Endothelial cell of umbilical vein (primary cell): Measurements from ENCODE around the gene SYNE1. TPM values are rescaled to one million over a fixed set of nuclear protein-coding genes. Genes with fewer than 3 reads are reported as not detected.

Experiments
- BruUV-seq: library from RNA; stranded (reverse); fragments of 400-500 nt; replicated peaks from 2 replicates; lab custom pipeline; 2021; lab: Mats Ljungman, UMichigan
- CTCF ChIA-PET: fragments of 300-600, 350-600 bp; sonication (Branson Sonifier 250); formaldehyde crosslinking; loops from one replicate; lab custom pipeline; 2021; ENCODE audit warnings: antibody characterized with exemption, inconsistent platforms; lab: Charles Lee
- POLR2A ChIA-PET: fragments of 300-600, 350-600 bp; sonication (Branson Sonifier 250); formaldehyde crosslinking; loops from one replicate; lab custom pipeline; 2021; ENCODE audit warnings: antibody characterized with exemption, inconsistent platforms; lab: Charles Lee
- DNase-seq: peaks from one replicate; pipeline ENCODE4 v3.0.0-alpha.2; 2011; ENCODE audit warnings: low read depth, low spot score
- FAIRE-seq: peaks from 2 replicates; lab custom pipeline; 2011; peaks lifted over from hg19 to GRCh38; lab: Jason Lieb, UNC
- H2AFZ ChIP-seq: 2 replicates; pipeline ENCODE4 v1.6.0; 2012; ENCODE audit warnings: low read depth, low read length, control low read depth, inconsistent platforms
- H3K27ac ChIP-seq: 2 replicates; pipeline ENCODE4 v1.5.1; 2011; ENCODE audit warnings: low read depth, mild to moderate bottlenecking, control low read depth, low read length, moderate library complexity; ENCODE audit not compliant: insufficient read depth
- H3K27me3 ChIP-seq, 2 experiments: 2 replicates each; pipeline versions ENCODE4 v1.6.0 to v1.6.1; 2011; ENCODE audit warnings: low read length in 2 of 2, mixed read lengths in 1 of 2; ENCODE audit not compliant: control insufficient read depth in 2 of 2, insufficient read depth in 2 of 2
- H3K36me3 ChIP-seq, 2 experiments: 2 replicates in 1 of 2; 3 replicates in 1 of 2; pipeline ENCODE4 v1.5.1; 2011; ENCODE audit warnings: low read length in 2 of 2, mild to moderate bottlenecking in 1 of 2, moderate library complexity in 1 of 2; ENCODE audit not compliant: control insufficient read depth in 2 of 2, insufficient read depth in 2 of 2; ENCODE audit errors: extremely low read depth in 1 of 2
- H3K4me1 ChIP-seq: 3 replicates; pipeline ENCODE4 v1.5.1; 2011; ENCODE audit warnings: mild to moderate bottlenecking, low read length; ENCODE audit not compliant: control insufficient read depth, insufficient read depth; ENCODE audit errors: extremely low read depth
- H3K4me2 ChIP-seq: 2 replicates; pipeline ENCODE4 v1.6.1; 2011; ENCODE audit warnings: low read length, control low read depth, mixed read lengths; ENCODE audit not compliant: insufficient read depth
- H3K4me3 ChIP-seq, 3 experiments: fragments of 200-600 bp in 1 of 3; sonication (generic), shearing (Covaris generic) in 1 of 3; replicated peaks in 1 of 3; 2 replicates each; pipeline ENCODE4 v1.5.1; 2011 to 2016; ENCODE audit warnings: control low read depth in 3 of 3, low read length in 3 of 3, mild to moderate bottlenecking in 2 of 3, inconsistent platforms in 1 of 3, low read depth in 1 of 3, moderate library complexity in 1 of 3; ENCODE audit not compliant: insufficient read depth in 1 of 3
- H3K79me2 ChIP-seq: 2 replicates; pipeline ENCODE4 v1.6.0; 2012; ENCODE audit warnings: low read length, inconsistent platforms; ENCODE audit not compliant: control insufficient read depth, insufficient read depth
- H3K9ac ChIP-seq: replicated peaks from 2 replicates; pipeline ENCODE3; 2011; ENCODE audit warnings: low read length, control low read depth; ENCODE audit not compliant: insufficient read depth; ENCODE audit errors: extremely low read depth
- H3K9me1 ChIP-seq: replicated peaks from 3 replicates; pipeline ENCODE4 v1.6.0; 2011; ENCODE audit warnings: mild to moderate bottlenecking, low read length; ENCODE audit not compliant: control insufficient read depth, insufficient read depth; ENCODE audit errors: extremely low read depth
- H3K9me3 ChIP-seq: replicated peaks from 2 replicates; pipeline ENCODE4 v1.5.1; 2012; ENCODE audit warnings: low read length, inconsistent platforms; ENCODE audit not compliant: control insufficient read depth, insufficient read depth
- H4K20me1 ChIP-seq: replicated peaks from 2 replicates; pipeline ENCODE3; 2011; ENCODE audit warnings: mild to moderate bottlenecking, low read length; ENCODE audit not compliant: control insufficient read depth, insufficient read depth; ENCODE audit errors: extremely low read depth
- EZH2 ChIP-seq: IDR thresholded peaks from 2 replicates; pipeline ENCODE4 v1.6.1; 2012; ENCODE audit warnings: borderline replicate concordance, low read depth, mild to moderate bottlenecking, moderate library complexity, low read length, inconsistent platforms; ENCODE audit not compliant: severe bottlenecking
- FOS ChIP-seq: IDR thresholded peaks from 2 replicates; pipeline ENCODE4 v1.6.1; 2011; ENCODE audit warnings: mild to moderate bottlenecking, low read length, moderate library complexity, borderline replicate concordance; ENCODE audit not compliant: insufficient read depth
- JUN ChIP-seq: IDR thresholded peaks from 2 replicates; pipeline ENCODE4 v1.6.1; 2011; ENCODE audit warnings: borderline replicate concordance, low read depth; ENCODE audit not compliant: insufficient read length, insufficient read depth
- MYC ChIP-seq: IDR thresholded peaks from one replicate; pipeline ENCODE4 v1.6.1; 2011; ENCODE audit warnings: mild to moderate bottlenecking, low read depth, low read length
- POLR2A ChIP-seq: IDR thresholded peaks from 2 replicates; pipeline ENCODE4 v1.6.1; 2012; ENCODE audit warnings: low read depth, mild to moderate bottlenecking, control low read depth, low read length
- POLR2AphosphoS5 ChIP-seq: IDR thresholded peaks from 2 replicates; pipeline ENCODE4 v1.6.1; 2012; ENCODE audit warnings: low read depth, mild to moderate bottlenecking, control low read depth, low read length, moderate library complexity; ENCODE audit not compliant: insufficient read depth
- dilution Hi-C: fragments of 300-500 bp; cut with MboI; formaldehyde crosslinking; loops from one replicate; pipeline ENCODE4 v1.15.0; 2019; ENCODE audit warnings: low sequenced_read_pairs; ENCODE audit not compliant: extremely low pct_ligation_motif_present
- intact Hi-C: fragments of 100-400 bp; cut with micrococcal nuclease; formaldehyde crosslinking; loops from one replicate; pipeline ENCODE4 v1.10.0; 2022
- polyA plus RNA-seq, 4 experiments: library from polyadenylated mRNA; depleted of rRNA in 3 of 4; stranded (reverse) in 3 of 4; unstranded in 1 of 4; fragments of >200 nt; gene quantifications; 2 replicates each; pipeline versions ENCODE4 v1.2.1 to v1.2.3, GENCODE V29; 2011 to 2012; ENCODE audit warnings: missing spikeins in 1 of 4
- total RNA-seq: library from RNA; stranded (reverse); gene quantifications from 2 replicates; pipeline ENCODE4 v1.2.3, GENCODE V29; 2021
- TF ChIP-seq, protein P1 (sequence below): IDR thresholded peaks from 2 replicates; pipeline ENCODE4 v1.6.1; 2011; ENCODE audit not compliant: insufficient read depth, insufficient read length
- TF ChIP-seq, protein P2 (sequence below), 2 donors: IDR thresholded peaks; 1 replicate in 1 of 2; 2 replicates in 1 of 2; pipeline ENCODE4 v1.5.1; 2011; ENCODE audit warnings: low read length in 2 of 2, mild to moderate bottlenecking in 2 of 2, moderate library complexity in 2 of 2, control low read depth in 1 of 2, inconsistent platforms in 1 of 2, low read depth in 1 of 2; ENCODE audit not compliant: insufficient read depth in 1 of 2; ENCODE audit errors: extremely low read depth in 1 of 2

The SYNE1 gene
- total and polyA plus RNA-seq, 2 donors (not counting 3 experiments of a cell fraction or from before 2014, with no cell fraction given), result 26.5 to 52.3 TPM

DNA sequence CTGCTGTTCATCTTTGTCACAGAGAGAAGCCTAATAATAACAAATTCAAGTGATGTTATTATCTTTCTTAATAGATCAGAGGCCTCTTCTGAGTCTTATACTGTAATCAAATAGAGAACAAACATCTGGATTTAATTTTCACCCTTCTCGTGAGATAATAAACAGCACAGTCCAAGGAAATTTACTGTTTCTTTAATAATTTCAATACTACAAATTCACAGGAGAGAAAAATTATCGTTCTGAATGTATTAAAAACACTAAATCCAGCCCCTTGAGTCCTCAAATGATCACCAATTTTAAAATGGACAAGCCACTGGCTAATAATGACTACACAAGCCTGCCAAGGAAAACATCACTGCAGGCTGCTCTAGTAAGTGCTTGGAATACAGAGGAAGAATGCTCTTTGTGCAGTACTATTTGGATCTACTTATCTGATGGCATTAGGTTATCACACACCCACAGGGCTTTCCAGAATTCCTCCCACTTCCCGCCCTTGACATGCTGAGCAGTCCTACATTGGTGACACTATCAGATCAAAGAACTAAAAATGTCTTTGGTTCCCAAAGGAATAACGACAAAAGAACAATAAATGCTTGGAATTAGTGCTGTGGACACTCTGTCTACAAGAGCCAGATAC is 38.1 kb downstream of the SYNE1 start:
- Histone ChIP-seq H3K9me1 (no peaks in the 10 kb centered on the region), H3K36me3 (no peaks in the 10 kb centered on the region), H3K27me3 (peaks cover 0 to 3% of the 10 kb centered on the region in 2 experiments), H3K9ac (no peak overlapping the region), H3K4me3 (no peak overlapping the region), H3K4me2 (peak overlapping the region; percentile 17), H3K9me3 (no peaks in the 10 kb centered on the region), H4K20me1 (no peaks in the 10 kb centered on the region), H3K4me1 (no peaks in the 10 kb centered on the region), H3K27ac (no peak overlapping the region), H2AFZ (no peak overlapping the region), H3K79me2 (no peaks in the 10 kb centered on the region)
- CTCF ChIA-PET, result no interaction called here
- intact Hi-C loops, result loop anchor here (2.0 kb wide), 1 partner anchor 26 kb away; no protein-coding TSS in a partner anchor
- dilution Hi-C loops, result no loop called here
- POLR2A ChIA-PET, result no interaction called here
- FAIRE-seq, result peak; percentile 83
- no TSS peak for BruUV-seq
- TF ChIP-seq FOS, result no peak
- TF ChIP-seq, protein P1, sequence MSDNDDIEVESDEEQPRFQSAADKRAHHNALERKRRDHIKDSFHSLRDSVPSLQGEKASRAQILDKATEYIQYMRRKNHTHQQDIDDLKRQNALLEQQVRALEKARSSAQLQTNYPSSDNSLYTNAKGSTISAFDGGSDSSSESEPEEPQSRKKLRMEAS, result no peak
- no peak for TF ChIP-seq EZH2
- TF ChIP-seq, protein P2, sequence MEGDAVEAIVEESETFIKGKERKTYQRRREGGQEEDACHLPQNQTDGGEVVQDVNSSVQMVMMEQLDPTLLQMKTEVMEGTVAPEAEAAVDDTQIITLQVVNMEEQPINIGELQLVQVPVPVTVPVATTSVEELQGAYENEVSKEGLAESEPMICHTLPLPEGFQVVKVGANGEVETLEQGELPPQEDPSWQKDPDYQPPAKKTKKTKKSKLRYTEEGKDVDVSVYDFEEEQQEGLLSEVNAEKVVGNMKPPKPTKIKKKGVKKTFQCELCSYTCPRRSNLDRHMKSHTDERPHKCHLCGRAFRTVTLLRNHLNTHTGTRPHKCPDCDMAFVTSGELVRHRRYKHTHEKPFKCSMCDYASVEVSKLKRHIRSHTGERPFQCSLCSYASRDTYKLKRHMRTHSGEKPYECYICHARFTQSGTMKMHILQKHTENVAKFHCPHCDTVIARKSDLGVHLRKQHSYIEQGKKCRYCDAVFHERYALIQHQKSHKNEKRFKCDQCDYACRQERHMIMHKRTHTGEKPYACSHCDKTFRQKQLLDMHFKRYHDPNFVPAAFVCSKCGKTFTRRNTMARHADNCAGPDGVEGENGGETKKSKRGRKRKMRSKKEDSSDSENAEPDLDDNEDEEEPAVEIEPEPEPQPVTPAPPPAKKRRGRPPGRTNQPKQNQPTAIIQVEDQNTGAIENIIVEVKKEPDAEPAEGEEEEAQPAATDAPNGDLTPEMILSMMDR (IDR thresholded peaks at IDR 0.05; ENCODE audit: extremely low read depth in 1 of 2, insufficient read depth in 1 of 2, low read depth in 1 of 2, low read length in 2 of 2), result no peak
- no peak for TF ChIP-seq POLR2AphosphoS5
- peak; percentile 37 for TF ChIP-seq POLR2A
- TF ChIP-seq MYC, result no peak
- no peak for TF ChIP-seq JUN
- DNase-seq, result peak; percentile 85
